NCI-H128 (cell line): Measurements from ENCODE around the gene TUBE1.

Experiments used
- DNase-seq: peaks from one replicate; lab custom pipeline; 2025; ENCODE audit not compliant: unreplicated experiment; lab: John Stamatoyannopoulos, UW

The TUBE1 gene

GRCh38 chr6:112037783-112038216, 49.5 kb downstream of the TUBE1 start:
- DNase-seq = no peak

- DNase-seq = no peak
Observed at GRCh38 chr6:112036088-112036637, 51.1 kb downstream of the TUBE1 start.

- no peak for DNase-seq
Observed at GRCh38 chr6:112034616-112034995, 52.7 kb downstream of the TUBE1 start.

DNA sequence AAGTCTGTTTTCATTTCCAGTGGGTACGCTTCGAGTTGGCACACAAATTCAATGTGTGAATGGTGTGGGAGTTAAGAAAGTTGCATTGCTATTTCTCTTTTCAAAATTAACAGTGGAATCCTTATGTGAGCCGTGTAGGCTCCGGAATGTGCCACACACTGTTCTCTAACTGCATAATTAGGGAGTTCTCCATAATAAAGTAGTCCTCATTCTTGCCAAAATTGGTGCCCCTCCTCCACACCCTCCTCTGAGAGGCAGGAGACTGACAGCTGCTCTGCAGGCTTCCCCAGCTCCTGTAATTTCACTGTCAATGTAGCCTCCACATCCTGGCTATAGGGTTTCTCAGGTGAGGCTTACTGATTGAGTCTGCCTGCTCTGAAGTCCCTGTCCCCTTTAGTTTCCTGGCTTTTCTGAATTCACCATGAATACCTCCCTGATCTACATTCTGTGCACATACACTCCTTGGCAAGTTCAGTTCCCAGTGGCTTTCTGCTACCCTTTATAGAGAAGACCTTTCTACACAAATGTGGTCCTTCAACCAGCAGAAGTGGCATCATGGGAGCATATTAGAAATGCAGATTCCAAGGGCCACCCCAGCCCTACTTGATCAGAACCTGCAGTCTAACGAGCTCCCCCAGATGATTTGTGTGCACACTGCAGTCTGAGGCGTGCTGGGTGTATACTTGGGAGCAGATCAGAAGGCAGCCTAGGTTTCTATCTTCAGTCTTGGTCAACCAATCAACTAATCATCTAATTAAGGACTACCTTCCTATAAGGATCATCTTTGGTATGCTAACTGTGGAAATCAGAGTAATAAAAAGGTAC, 53.3 kb downstream of the TUBE1 start:
- no peak for DNase-seq

- no peak for DNase-seq
Observed at GRCh38 chr6:112032728-112033127, 54.6 kb downstream of the TUBE1 start.

DNA sequence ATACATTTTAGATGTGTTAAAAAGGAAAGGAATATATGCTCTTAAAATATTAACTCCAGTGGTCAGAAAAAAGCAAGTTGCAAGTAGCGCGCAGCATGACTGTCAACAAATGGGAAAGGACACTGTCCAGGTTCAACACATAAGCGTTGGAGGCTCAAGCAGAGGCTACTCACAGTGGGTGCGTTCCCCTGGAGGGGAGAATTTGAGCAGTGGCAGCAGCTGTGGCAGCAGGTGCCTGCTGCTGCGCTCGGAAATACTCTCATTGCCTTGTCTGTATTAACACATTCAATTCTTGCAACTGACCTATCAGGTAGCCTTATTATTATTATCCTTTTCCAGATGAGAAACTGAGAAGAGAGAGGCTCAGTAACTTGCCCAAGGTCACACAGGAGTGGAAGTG, 55.3 kb downstream of the TUBE1 start:
- DNase-seq = no peak

- peak; percentile 4 for DNase-seq
Observed at GRCh38 chr6:112030961-112031660, 56.2 kb downstream of the TUBE1 start.

GRCh38 chr6:112030206-112030960, 56.9 kb downstream of the TUBE1 start:
- DNase-seq = no peak

DNA sequence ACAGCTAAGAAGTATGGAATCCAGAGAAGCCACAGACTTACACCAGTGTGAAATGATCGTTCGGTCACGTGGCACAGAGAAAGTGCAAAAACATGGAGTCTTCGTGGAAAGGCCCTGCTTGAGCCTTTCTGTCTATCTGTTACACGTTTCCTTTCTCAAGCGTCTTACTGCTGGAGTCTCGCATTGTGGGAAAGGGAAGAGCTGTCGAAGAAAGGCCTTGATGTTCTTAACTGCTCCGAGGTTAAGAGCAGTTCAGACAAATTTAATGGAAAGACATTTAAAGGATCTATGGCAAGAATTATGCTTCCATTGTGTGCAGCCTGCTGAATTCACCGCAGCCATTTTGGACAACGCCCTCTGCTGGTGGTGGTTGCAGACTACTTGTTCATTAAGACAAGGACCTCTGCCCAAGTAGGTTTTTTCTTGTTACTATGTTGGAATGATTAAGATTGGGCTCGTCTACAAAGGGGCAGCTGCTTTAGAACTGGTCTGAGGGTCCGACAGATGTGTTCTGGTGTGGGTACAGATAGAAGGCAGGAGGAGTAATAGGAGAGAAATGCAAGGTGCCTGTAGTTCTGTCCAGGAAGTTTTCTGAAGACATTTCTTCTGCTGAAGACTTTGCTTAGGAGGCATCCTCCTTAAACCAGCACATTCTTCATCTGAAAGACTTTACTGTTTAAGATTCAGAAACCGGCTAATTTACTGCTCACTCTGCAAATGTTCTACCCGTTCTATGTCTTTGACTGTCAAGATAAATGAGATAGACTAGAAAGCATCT, 58.0 kb downstream of the TUBE1 start:
- DNase-seq = peak; percentile 9

GRCh38 chr6:112027942-112028674, 59.2 kb downstream of the TUBE1 start:
- no peak for DNase-seq

- DNase-seq = no peak
Observed at GRCh38 chr6:112026933-112027332, 60.3 kb downstream of the TUBE1 start.

DNA sequence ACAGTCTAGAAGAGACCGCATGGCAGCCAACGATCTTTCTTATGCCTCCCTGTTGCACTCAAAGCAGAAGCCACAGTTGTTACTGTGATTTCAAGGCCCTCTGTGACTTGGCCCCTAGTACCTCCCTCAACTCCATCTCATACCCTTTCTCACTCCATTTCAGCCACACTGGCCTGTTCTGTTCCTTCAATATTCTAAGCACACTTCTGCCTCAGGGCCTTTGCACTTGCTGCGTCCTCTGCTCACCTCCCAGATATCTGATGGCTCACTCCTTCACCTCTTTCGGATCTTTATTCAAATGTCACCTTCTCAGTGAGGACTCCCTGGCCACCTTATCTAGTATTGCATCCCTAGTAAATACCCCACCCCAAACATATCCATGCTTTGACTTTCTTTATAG, 62.8 kb downstream of the TUBE1 start:
- DNase-seq = no peak

DNA sequence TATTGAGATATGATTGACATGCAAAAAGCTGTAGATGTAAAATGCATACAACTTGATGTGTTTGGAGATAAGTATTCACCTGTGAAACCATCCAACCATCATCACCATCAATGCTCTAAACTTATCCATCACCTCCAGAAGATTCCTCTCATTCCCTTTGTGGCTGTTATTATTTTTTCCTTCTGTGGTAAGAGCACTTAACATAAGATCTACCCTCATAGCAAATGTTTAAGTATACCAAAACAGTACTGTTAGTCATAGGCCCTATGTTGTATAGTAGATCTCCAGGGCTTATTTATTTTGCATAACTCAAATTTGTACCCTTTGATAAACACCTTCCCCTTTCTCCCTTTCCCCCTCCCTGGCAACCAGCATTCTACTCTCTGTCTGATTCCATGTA, 64.5 kb downstream of the TUBE1 start:
- no peak for DNase-seq

- DNase-seq = no peak
Observed at GRCh38 chr6:112021691-112022310, 65.5 kb downstream of the TUBE1 start.
